MCF 10A (cell line): ENCODE data around the gene ELP5. TPM values are rescaled to one million over a fixed set of nuclear protein-coding genes. Genes with fewer than 3 reads are reported as not detected.

ENCODE experiments used
- BruUV-seq: library from RNA; stranded (reverse); fragments of 400-500 nt; replicated peaks from 2 replicates; lab custom pipeline; 2021; lab: Mats Ljungman, UMichigan
- CTCF ChIA-PET: fragments of 300-600 bp; sonication (Branson Sonifier 250); formaldehyde crosslinking; extraction: SDS; loops from one replicate; lab custom pipeline; 2021; ENCODE audit warnings: antibody characterized with exemption, inconsistent platforms; lab: Yijun Ruan, JAX
- POLR2A ChIA-PET: fragments of 300-600, 350-650 bp; sonication (Branson Sonifier 250); formaldehyde crosslinking; extraction: SDS; loops from one replicate; lab custom pipeline; 2020; ENCODE audit warnings: antibody characterized with exemption, inconsistent platforms; lab: Yijun Ruan, JAX
- DNase-seq: peaks from one replicate; pipeline ENCODE4 v3.0.0-alpha.2; 2018; ENCODE audit not compliant: unreplicated experiment
- H3K27ac Mint-ChIP-seq: one replicate; pipeline ENCODE4 v1.8.0; 2022; ENCODE audit warnings: mild to moderate bottlenecking, low read depth, mixed read lengths; ENCODE audit not compliant: unreplicated experiment
- H3K27me3 Mint-ChIP-seq: one replicate; pipeline ENCODE4 v1.8.0; 2022; ENCODE audit warnings: mixed read lengths; ENCODE audit not compliant: insufficient read depth, unreplicated experiment
- H3K36me3 Mint-ChIP-seq: one replicate; pipeline ENCODE4 v1.8.0; 2022; ENCODE audit warnings: mild to moderate bottlenecking, moderate library complexity, mixed read lengths; ENCODE audit not compliant: insufficient read depth, unreplicated experiment
- H3K4me1 Mint-ChIP-seq: one replicate; pipeline ENCODE4 v1.8.0; 2022; ENCODE audit warnings: mixed read lengths; ENCODE audit not compliant: insufficient read depth, unreplicated experiment
- H3K4me3 Mint-ChIP-seq: one replicate; pipeline ENCODE4 v1.8.0; 2022; ENCODE audit warnings: mild to moderate bottlenecking, moderate library complexity, mixed read lengths; ENCODE audit not compliant: unreplicated experiment
- H3K9me3 Mint-ChIP-seq: one replicate; pipeline ENCODE4 v1.8.0; 2022; ENCODE audit warnings: mixed read lengths; ENCODE audit not compliant: unreplicated experiment
- intact Hi-C: fragments of 100-400 bp; cut with micrococcal nuclease; formaldehyde crosslinking; loops from 2 replicates; pipeline ENCODE4 v1.14.1; 2022
- total RNA-seq: library from RNA; stranded (reverse); gene quantifications from 2 replicates; pipeline ENCODE4 v1.2.3, GENCODE V29; 2022
- TF ChIP-seq, protein P1 (sequence below): fragments of 200-600 bp; IDR thresholded peaks from one replicate; pipeline ENCODE4 v1.8.0; 2022; ENCODE audit warnings: antibody characterized with exemption, mild to moderate bottlenecking; ENCODE audit not compliant: unreplicated experiment

ELP5 gene
- total RNA-seq, 1 experiment from 2014 or later, result 91.3 TPM

DNA sequence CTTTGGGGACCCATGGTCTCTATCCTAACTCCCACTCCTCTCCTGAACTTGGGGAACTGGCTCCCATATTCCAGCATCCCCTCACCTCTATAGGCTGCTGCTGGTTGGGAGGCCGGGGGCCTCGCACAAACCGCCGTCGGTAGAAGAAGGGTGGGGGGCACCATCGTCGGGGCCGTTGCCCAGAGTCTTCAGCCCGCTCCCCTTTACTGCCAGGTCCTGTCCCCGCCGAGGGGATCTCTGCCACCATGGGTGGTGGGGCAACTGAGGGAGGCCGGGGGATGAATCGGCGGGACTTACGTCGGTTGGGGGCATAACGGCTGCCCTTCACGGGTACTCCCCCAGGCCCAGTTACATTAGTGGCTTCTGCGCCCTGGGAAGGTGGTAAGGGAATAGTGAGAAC is 38.2 kb downstream of the ELP5 start:
- no peak overlapping the region for H3K27ac Mint-ChIP-seq
- no peak for DNase-seq
- peaks cover 5% of the 10 kb centered on the region for H3K36me3 Mint-ChIP-seq
- POLR2A ChIA-PET, result no interaction called here
- H3K9me3 Mint-ChIP-seq, result no peaks in the 10 kb centered on the region
- H3K27me3 Mint-ChIP-seq, result peaks cover 22% of the 10 kb centered on the region
- CTCF ChIA-PET, result interaction anchor here (0.7 kb wide), 1 partner anchor 10 kb away, joined by 3 read pairs; no protein-coding TSS in a partner anchor
- peaks cover 11% of the 10 kb centered on the region for H3K4me1 Mint-ChIP-seq
- intact Hi-C loops, result no loop called here
- BruUV-seq, result no TSS peak
- TF ChIP-seq, protein P1, sequence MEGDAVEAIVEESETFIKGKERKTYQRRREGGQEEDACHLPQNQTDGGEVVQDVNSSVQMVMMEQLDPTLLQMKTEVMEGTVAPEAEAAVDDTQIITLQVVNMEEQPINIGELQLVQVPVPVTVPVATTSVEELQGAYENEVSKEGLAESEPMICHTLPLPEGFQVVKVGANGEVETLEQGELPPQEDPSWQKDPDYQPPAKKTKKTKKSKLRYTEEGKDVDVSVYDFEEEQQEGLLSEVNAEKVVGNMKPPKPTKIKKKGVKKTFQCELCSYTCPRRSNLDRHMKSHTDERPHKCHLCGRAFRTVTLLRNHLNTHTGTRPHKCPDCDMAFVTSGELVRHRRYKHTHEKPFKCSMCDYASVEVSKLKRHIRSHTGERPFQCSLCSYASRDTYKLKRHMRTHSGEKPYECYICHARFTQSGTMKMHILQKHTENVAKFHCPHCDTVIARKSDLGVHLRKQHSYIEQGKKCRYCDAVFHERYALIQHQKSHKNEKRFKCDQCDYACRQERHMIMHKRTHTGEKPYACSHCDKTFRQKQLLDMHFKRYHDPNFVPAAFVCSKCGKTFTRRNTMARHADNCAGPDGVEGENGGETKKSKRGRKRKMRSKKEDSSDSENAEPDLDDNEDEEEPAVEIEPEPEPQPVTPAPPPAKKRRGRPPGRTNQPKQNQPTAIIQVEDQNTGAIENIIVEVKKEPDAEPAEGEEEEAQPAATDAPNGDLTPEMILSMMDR, result no peak
- H3K4me3 Mint-ChIP-seq, result no peak overlapping the region

DNA sequence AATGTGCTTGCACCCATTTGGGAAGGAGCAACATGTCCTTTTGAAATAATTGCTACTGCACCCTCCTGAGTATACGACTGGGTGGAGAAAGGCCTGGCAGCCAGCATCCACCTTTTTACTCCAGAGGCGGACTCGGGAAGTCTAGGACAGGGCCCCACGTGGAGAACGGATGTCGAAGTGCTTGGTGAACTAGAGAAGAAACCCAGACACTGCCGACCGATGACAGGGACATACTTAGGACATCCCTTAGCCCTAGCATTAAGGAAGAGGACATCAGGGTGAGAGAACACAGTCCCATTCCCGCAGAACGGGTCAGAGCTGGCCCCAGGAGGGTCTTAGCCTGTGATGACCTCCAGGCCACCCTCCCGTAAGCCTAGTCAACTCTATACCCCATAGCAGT is 38.7 kb downstream of the ELP5 start:
- Mint-ChIP-seq H3K4me3 (no peak overlapping the region), H3K27ac (no peak overlapping the region), H3K36me3 (peaks cover 10% of the 10 kb centered on the region), H3K9me3 (no peaks in the 10 kb centered on the region), H3K27me3 (peaks cover 22% of the 10 kb centered on the region), H3K4me1 (peaks cover 11% of the 10 kb centered on the region)
- ChIA-PET POLR2A (no interaction called here), CTCF (interaction anchor here (0.7 to 3.6 kb wide), 2 partner anchors 11 kb away, joined by 3 to 23 read pairs; partner anchors contain the start of gene SLC2A4)
- no TSS peak for BruUV-seq
- TF ChIP-seq, protein P1, result no peak
- DNase-seq, result no peak
- intact Hi-C loops, result no loop called here

DNA sequence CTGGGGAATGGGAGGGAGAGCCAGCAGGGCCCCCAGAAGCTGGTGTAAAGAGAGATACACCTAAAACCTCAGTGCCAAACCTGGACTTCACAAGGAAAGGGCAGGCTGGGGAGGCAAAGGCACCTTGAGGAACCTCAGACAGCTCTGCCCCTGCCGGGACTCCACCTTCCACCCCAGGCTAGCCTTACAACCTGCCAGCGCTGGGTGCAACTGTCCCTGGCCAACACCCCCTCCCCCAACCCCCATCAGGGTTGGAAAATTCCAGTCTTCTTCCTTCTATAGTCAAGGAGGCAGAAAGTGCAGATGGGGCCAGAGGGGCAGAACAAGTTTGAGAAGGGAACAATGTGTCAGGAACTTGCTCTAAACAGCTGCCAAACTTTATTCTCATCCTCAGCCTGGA is 40.2 kb downstream of the ELP5 start:
- CTCF ChIA-PET, result interaction anchor here (0.5 to 3.6 kb wide), 7 partner anchors 10 to 1700 kb away, joined by 3 to 23 read pairs (median 4); partner anchors contain the start of genes NAA38 and SLC2A4
- no TSS peak for BruUV-seq
- POLR2A ChIA-PET, result interaction anchor here (0.6 to 3.1 kb wide), 5 partner anchors 11 to 125 kb away, joined by 3 to 30 read pairs (median 9); partner anchors contain the start of genes GABARAP, NEURL4 and SLC2A4
- Mint-ChIP-seq H3K36me3 (peaks cover 10% of the 10 kb centered on the region), H3K4me1 (peaks cover 17% of the 10 kb centered on the region), H3K27me3 (peaks cover 17% of the 10 kb centered on the region), H3K9me3 (no peaks in the 10 kb centered on the region), H3K4me3 (no peak overlapping the region), H3K27ac (no peak overlapping the region)
- TF ChIP-seq, protein P1, result no peak
- intact Hi-C loops, result no loop called here
- DNase-seq, result no peak

DNA sequence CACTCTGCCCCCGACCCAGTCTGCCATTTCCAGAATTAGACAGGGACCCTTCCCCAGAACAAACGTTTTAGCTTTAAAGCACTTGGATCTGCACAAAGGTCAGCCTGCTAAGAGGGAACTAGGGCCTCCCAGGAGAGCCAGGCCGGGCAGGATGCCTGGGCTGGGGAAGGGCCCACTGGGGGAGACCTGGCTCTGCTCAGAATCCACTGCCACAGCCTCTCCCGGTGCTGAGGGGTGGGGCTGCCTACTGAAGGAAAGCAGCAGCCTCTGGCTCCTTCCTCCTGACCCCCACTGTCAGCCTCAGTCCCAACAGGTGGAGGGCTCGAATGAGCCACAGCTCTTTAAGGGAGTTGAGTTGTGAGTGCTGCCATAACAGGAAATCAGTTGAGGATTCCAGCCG is 40.7 kb downstream of the ELP5 start:
- CTCF ChIA-PET, result interaction anchor here (0.6 to 3.6 kb wide), 6 partner anchors 10 to 296 kb away, joined by 3 to 23 read pairs (median 4); partner anchors contain the start of gene SLC2A4
- Mint-ChIP-seq H3K27me3 (peaks cover 12% of the 10 kb centered on the region), H3K9me3 (no peaks in the 10 kb centered on the region), H3K4me3 (peak overlapping the region; percentile 38), H3K27ac (no peak overlapping the region), H3K36me3 (peaks cover 10% of the 10 kb centered on the region), H3K4me1 (peaks cover 17% of the 10 kb centered on the region)
- intact Hi-C loops, result no loop called here
- no TSS peak for BruUV-seq
- DNase-seq, result no peak
- TF ChIP-seq, protein P1, result no peak
- POLR2A ChIA-PET, result interaction anchor here (0.6 to 3.1 kb wide), 9 partner anchors 10 to 126 kb away, joined by 3 to 30 read pairs (median 5); partner anchors contain the start of genes GABARAP, NEURL4 and SLC2A4
